Hematopoietic multipotent progenitor cell (in vitro differentiated cells): ENCODE results near the gene ADAM19. TPM values are rescaled to one million over a fixed set of nuclear protein-coding genes. Genes with fewer than 3 reads are reported as not detected.

Source experiments
- DNase-seq, 3 donors: peaks; one replicate each; pipeline ENCODE4 v3.0.0-alpha.2; 2011 to 2015; ENCODE audit warnings: low read depth in 2 of 3, low spot score in 2 of 3
- total RNA-seq: library from RNA; depleted of rRNA; stranded (reverse); fragments of >200 nt; gene quantifications from one replicate; pipeline ENCODE4 v1.2.3, GENCODE V29; 2012

Gene ADAM19
- total RNA-seq, 1 donor, result 2.2 TPM

- no peak for DNase-seq
These were observed 54.5 kb downstream of the ADAM19 start for GRCh38 chr5:157520911-157521703.

GRCh38 chr5:157519579-157520253, 55.9 kb downstream of the ADAM19 start:
- DNase-seq, result no peak

- DNase-seq, result no peak
These were observed 56.6 kb downstream of the ADAM19 start for GRCh38 chr5:157518963-157519362.

- DNase-seq, result no peak
These were observed 58.8 kb downstream of the ADAM19 start for GRCh38 chr5:157516626-157517325.

GRCh38 chr5:157516006-157516405, 59.6 kb downstream of the ADAM19 start:
- no peak for DNase-seq

- DNase-seq, result no peak
These were observed 60.6 kb downstream of the ADAM19 start for GRCh38 chr5:157514974-157515373.

GRCh38 chr5:157513182-157513581, 62.4 kb downstream of the ADAM19 start:
- DNase-seq, result no peak

- DNase-seq, result peak in 1 of 3 donors; percentile 15
These were observed 63.6 kb downstream of the ADAM19 start for GRCh38 chr5:157511651-157512644.

GRCh38 chr5:157510682-157511081, 64.9 kb downstream of the ADAM19 start:
- no peak for DNase-seq

GRCh38 chr5:157509587-157509986, 66.0 kb downstream of the ADAM19 start:
- DNase-seq, result no peak

GRCh38 chr5:157509093-157509492, 66.5 kb downstream of the ADAM19 start:
- no peak for DNase-seq

GRCh38 chr5:157506981-157507780, 68.4 kb downstream of the ADAM19 start:
- no peak for DNase-seq

- no peak for DNase-seq
These were observed 69.4 kb downstream of the ADAM19 start for GRCh38 chr5:157506066-157506590.

GRCh38 chr5:157505496-157505895, 70.1 kb downstream of the ADAM19 start:
- no peak for DNase-seq

GRCh38 chr5:157504053-157504452, 71.5 kb downstream of the ADAM19 start:
- DNase-seq, result no peak

GRCh38 chr5:157502143-157502647, 73.4 kb downstream of the ADAM19 start:
- DNase-seq, result peak in 2 of 3 donors; percentile 25 to 62

GRCh38 chr5:157497875-157498611, 77.5 kb downstream of the ADAM19 start:
- DNase-seq, result no peak

- no peak for DNase-seq
These were observed 78.7 kb downstream of the ADAM19 start for GRCh38 chr5:157496864-157497263.
